ENCODE data around the gene GTPBP6. TPM values are rescaled to one million over a fixed set of nuclear protein-coding genes. Genes with fewer than 3 reads are reported as not detected.

The GTPBP6 gene
- total and polyA plus RNA-seq, 2 donors (not counting 3 experiments of a cell fraction or from before 2014, with no cell fraction given): 39.1 to 63.5 TPM

DNA sequence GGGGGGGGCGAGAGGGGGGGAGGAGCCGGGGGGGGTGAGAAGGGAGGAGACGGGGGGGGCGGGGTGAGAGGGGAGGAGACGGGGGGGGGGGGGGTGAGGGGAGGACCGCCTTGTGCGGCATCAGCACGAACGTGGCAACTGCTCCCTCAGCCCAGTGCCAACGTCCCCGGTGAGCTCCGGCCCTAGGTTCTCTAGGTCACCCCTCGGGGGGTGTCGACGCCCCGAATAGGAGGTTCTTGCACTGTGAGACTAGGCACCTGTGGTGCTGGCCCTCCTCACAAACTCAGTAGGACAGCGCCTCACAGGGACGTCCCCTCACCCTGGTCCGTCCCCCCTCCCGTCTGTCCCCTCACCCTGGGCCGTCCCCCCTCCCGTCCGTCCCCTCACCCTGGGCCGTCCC is 21.5 kb upstream of the GTPBP6 start:
- no TSS peak for BruUV-seq (replicated peaks)
- H3K9me3 ChIP-seq (replicated peaks; ENCODE audit: control insufficient read depth, insufficient read depth, low read length): no peaks in the 10 kb centered on the region
- dilution Hi-C loops (cut with MboI; ENCODE audit: extremely low pct_ligation_motif_present, low sequenced_read_pairs): no loop called here
- ChIA-PET CTCF (no interaction called here), POLR2A (no interaction called here)
- H3K4me2 ChIP-seq (ENCODE audit: insufficient read depth, low read length): no peak overlapping the region
- H3K4me3 ChIP-seq (replicated peaks in 1 of 3; ENCODE audit: insufficient read depth in 1 of 3, low read depth in 1 of 3, low read length in 3 of 3): no peak overlapping the region
- peaks cover 0 to 3% of the 10 kb centered on the region in 2 experiments for H3K36me3 ChIP-seq (ENCODE audit: control insufficient read depth in 2 of 2, extremely low read depth in 1 of 2, insufficient read depth in 2 of 2, low read length in 2 of 2)
- no peak overlapping the region for H3K27ac ChIP-seq (ENCODE audit: insufficient read depth, low read depth, low read length)
- H3K79me2 ChIP-seq (ENCODE audit: control insufficient read depth, insufficient read depth, low read length): no peaks in the 10 kb centered on the region
- no peaks in the 10 kb centered on the region for H3K27me3 ChIP-seq (ENCODE audit: control insufficient read depth in 2 of 2, insufficient read depth in 2 of 2, low read length in 2 of 2)
- H3K9me1 ChIP-seq (replicated peaks; ENCODE audit: control insufficient read depth, extremely low read depth, insufficient read depth, low read length): no peaks in the 10 kb centered on the region
- intact Hi-C loops (cut with micrococcal nuclease): no loop called here
- TF ChIP-seq, protein P1, sequence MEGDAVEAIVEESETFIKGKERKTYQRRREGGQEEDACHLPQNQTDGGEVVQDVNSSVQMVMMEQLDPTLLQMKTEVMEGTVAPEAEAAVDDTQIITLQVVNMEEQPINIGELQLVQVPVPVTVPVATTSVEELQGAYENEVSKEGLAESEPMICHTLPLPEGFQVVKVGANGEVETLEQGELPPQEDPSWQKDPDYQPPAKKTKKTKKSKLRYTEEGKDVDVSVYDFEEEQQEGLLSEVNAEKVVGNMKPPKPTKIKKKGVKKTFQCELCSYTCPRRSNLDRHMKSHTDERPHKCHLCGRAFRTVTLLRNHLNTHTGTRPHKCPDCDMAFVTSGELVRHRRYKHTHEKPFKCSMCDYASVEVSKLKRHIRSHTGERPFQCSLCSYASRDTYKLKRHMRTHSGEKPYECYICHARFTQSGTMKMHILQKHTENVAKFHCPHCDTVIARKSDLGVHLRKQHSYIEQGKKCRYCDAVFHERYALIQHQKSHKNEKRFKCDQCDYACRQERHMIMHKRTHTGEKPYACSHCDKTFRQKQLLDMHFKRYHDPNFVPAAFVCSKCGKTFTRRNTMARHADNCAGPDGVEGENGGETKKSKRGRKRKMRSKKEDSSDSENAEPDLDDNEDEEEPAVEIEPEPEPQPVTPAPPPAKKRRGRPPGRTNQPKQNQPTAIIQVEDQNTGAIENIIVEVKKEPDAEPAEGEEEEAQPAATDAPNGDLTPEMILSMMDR (IDR thresholded peaks at IDR 0.05; ENCODE audit: extremely low read depth in 1 of 2, insufficient read depth in 1 of 2, low read depth in 1 of 2, low read length in 2 of 2): no peak
- TF ChIP-seq POLR2AphosphoS5 (IDR thresholded peaks at IDR 0.05; ENCODE audit: insufficient read depth, low read depth, low read length) (no peak), POLR2A (IDR thresholded peaks at IDR 0.05; ENCODE audit: low read depth, low read length) (no peak), FOS (IDR thresholded peaks at IDR 0.05; ENCODE audit: borderline replicate concordance, insufficient read depth, low read length) (no peak), EZH2 (IDR thresholded peaks at IDR 0.05; ENCODE audit: borderline replicate concordance, low read depth, low read length, severe bottlenecking) (no peak), GATA2 (IDR thresholded peaks at IDR 0.05; ENCODE audit: insufficient read depth, insufficient read length, low read depth, low read length) (no peak), JUN (IDR thresholded peaks at IDR 0.05; ENCODE audit: borderline replicate concordance, insufficient read depth, insufficient read length, low read depth) (no peak), MYC (IDR thresholded peaks at IDR 0.05; ENCODE audit: low read depth, low read length) (no peak)
- TF ChIP-seq, protein P2, sequence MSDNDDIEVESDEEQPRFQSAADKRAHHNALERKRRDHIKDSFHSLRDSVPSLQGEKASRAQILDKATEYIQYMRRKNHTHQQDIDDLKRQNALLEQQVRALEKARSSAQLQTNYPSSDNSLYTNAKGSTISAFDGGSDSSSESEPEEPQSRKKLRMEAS (IDR thresholded peaks at IDR 0.05; ENCODE audit: insufficient read depth, insufficient read length): no peak
- no peaks in the 10 kb centered on the region for H3K4me1 ChIP-seq (ENCODE audit: control insufficient read depth, extremely low read depth, insufficient read depth, low read length)
- DNase-seq (ENCODE audit: low read depth, low spot score) (no peak), FAIRE-seq (no peak)
- H3K9ac ChIP-seq (replicated peaks; ENCODE audit: extremely low read depth, insufficient read depth, low read length): no peak overlapping the region
- no peaks in the 10 kb centered on the region for H4K20me1 ChIP-seq (replicated peaks; ENCODE audit: control insufficient read depth, extremely low read depth, insufficient read depth, low read length)
- H2AFZ ChIP-seq (ENCODE audit: low read depth, low read length): no peak overlapping the region
